ENCODE measurements around the gene IL31RA. TPM values are rescaled to one million over a fixed set of nuclear protein-coding genes. Genes with fewer than 3 reads are reported as not detected.
A peak's percentile ranks its signal among the peaks of the same experiment; 100 is the strongest.
"Not testable (repeated sequence)": the region's sequence is repeated elsewhere in the genome, so short reads cannot be mapped to it uniquely, and the experiment has no call there.

The IL31RA gene
- total RNA-seq, 6 donors from 2014 or later = 0.31 TPM; not detected in 5

DNA sequence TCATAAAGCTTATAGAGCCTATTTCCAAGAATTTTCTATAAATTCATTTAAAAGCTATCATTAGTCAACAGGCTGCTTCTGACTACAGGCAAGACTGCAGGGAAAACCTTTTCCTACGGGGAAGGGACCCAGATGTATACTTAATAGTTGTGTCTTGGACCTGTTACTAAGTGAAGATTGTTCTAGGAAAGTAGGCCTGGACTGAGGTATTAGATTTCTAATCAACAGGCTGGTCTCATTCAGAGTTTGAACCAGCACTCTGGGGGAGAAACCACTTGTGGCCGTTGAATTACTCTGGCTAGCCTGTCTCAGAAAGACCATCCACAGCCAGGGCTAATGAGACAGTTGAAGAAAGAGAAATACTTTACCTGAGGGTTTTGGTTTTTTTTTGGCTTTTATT is 83.6 kb downstream of the IL31RA start:
- Histone ChIP-seq H3K9me3 (no peaks in the 10 kb centered on the region), H3K4me1 (peaks cover 6 to 27% (median 13%) of the 10 kb centered on the region in 4 donors), H3K27me3 (no peaks in the 10 kb centered on the region), H3K36me3 (peaks cover 7 to 22% (median 10%) of the 10 kb centered on the region in 4 donors), H3K27ac (peak overlapping the region; percentile 25 to 59 (median 52)), H3K4me3 (no peak overlapping the region)
- 60 to 61% methylated on average over 2 of the region's 2 CpGs for WGBS, 2 donors
- DNase-seq (no peak), ATAC-seq (ENCODE audit: low FRiP score in 2 of 2) (no peak)
- TF ChIP-seq CTCF (IDR thresholded peaks at IDR 0.05) = no peak
- TF ChIP-seq POLR2A (IDR thresholded peaks at IDR 0.05) = no peak
- TF ChIP-seq POLR2AphosphoS5 (IDR thresholded peaks at IDR 0.05) = no peak
- no peak for TF ChIP-seq EP300 (IDR thresholded peaks at IDR 0.05)

DNA sequence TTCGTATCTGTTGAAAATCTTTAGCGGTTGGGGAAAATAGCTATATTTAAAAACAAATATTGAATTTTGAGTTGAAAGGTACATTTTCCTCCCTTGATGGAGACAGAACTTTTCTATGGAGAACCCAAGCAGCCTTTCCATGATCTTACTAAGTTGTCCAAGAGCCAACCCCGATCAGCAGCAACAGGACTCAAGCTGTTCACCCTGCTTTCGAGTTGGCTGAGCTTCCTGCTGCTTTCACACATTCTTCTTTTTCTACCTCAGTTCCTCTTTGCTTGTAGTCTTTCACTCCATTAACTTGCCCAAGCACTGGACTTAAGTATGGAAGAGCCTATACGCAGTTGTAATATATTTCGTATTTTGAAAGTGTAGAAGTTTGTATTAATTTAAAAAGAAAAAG is 84.2 kb downstream of the IL31RA start:
- peak overlapping the region in 1 of 4 donors; percentile 24 for H3K27ac ChIP-seq
- 80 to 85% methylated on average over 6 of the region's 6 CpGs for WGBS, 2 donors
- H3K4me1 ChIP-seq = peaks cover 6 to 27% (median 13%) of the 10 kb centered on the region in 4 donors
- ATAC-seq (ENCODE audit: low FRiP score in 2 of 2) = no peak
- no peak for DNase-seq
- TF ChIP-seq POLR2AphosphoS5 (IDR thresholded peaks at IDR 0.05) (no peak), POLR2A (IDR thresholded peaks at IDR 0.05) (no peak), CTCF (IDR thresholded peaks at IDR 0.05) (no peak), EP300 (IDR thresholded peaks at IDR 0.05) (no peak)
- no peaks in the 10 kb centered on the region for H3K27me3 ChIP-seq
- H3K36me3 ChIP-seq = peaks cover 7 to 28% (median 16%) of the 10 kb centered on the region in 4 donors
- H3K9me3 ChIP-seq = no peaks in the 10 kb centered on the region
- H3K4me3 ChIP-seq = no peak overlapping the region

DNA sequence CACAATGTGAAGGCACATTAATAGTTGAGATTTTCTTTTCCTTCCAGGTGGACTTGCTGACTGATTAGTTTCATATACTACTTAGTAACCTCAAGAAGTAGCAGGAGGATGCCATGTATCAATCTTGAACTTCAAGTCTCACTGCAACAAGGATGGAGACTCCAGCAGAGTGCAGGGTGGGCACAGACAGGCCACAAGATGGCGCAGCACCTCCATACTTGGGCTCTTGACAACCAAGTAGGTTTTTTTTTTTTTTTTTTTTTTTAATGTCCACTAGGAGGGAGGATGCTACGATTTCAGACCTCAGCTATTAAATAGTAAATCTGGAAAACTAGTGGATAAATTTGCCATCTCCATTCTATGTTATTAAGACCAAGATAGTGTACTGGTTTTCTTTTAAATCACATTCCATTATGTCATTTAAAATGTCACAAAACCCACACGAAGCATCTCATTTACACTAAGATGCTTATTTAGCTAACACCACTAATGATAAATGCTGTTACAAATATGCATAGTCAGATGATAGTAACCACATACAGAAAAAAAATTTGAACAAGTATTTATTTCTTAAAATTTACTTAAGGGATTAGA is 85.0 kb downstream of the IL31RA start:
- Histone ChIP-seq H3K36me3 (peaks cover 7 to 36% (median 20%) of the 10 kb centered on the region in 4 donors), H3K4me1 (peaks cover 6 to 27% (median 13%) of the 10 kb centered on the region in 4 donors), H3K4me3 (no peak overlapping the region), H3K27me3 (no peaks in the 10 kb centered on the region), H3K27ac (no peak overlapping the region), H3K9me3 (no peaks in the 10 kb centered on the region)
- TF ChIP-seq CTCF (IDR thresholded peaks at IDR 0.05) (peak in 5 of 6 experiments; percentile 63 to 80 (median 66)), POLR2AphosphoS5 (IDR thresholded peaks at IDR 0.05) (no peak)
- ATAC-seq (ENCODE audit: low FRiP score in 2 of 2) = peak; percentile 62 to 74
- 32 to 39% methylated on average over 3 of the region's 3 CpGs for WGBS, 2 donors
- DNase-seq = peak in 1 of 2 donors; percentile 83

- not testable (repeated sequence) for ATAC-seq (ENCODE audit: low FRiP score in 2 of 2); H3K27ac ChIP-seq; DNase-seq; H3K4me3 ChIP-seq; H3K27me3 ChIP-seq; H3K9me3 ChIP-seq
- H3K36me3 ChIP-seq = peaks cover 16 to 50% (median 26%) of the 10 kb centered on the region in 4 donors
- peaks cover 6 to 27% (median 13%) of the 10 kb centered on the region in 4 donors for H3K4me1 ChIP-seq
Observed at GRCh38 chr5:55937598-55937997, 86.4 kb downstream of the IL31RA start.

- not testable (repeated sequence) for H3K4me1 ChIP-seq; H3K27ac ChIP-seq; DNase-seq; H3K4me3 ChIP-seq; ATAC-seq (ENCODE audit: low FRiP score in 2 of 2); H3K9me3 ChIP-seq; H3K27me3 ChIP-seq
- H3K36me3 ChIP-seq = peaks cover 16 to 78% (median 32%) of the 10 kb centered on the region in 4 donors
- WGBS, 2 donors = 92 to 97% methylated on average over 4 of the region's 4 CpGs
Observed at GRCh38 chr5:55941154-55941553, 90.0 kb downstream of the IL31RA start.

- H3K36me3 ChIP-seq = peaks cover 37 to 94% (median 60%) of the 10 kb centered on the region in 4 donors
Observed at GRCh38 chr5:55959208-55959607, 108.1 kb downstream of the IL31RA start.

More at GRCh38 chr5:55959208-55959607, 108.1 kb downstream of the IL31RA start:
- ATAC-seq (ENCODE audit: low FRiP score in 2 of 2) (no peak), DNase-seq (no peak)
- H3K27me3 ChIP-seq = no peaks in the 10 kb centered on the region
- no peak overlapping the region for H3K27ac ChIP-seq
- 90 to 93% methylated on average over 1 of the region's 1 CpG for WGBS, 2 donors
- no peak for TF ChIP-seq EP300 (IDR thresholded peaks at IDR 0.05)
- no peak for TF ChIP-seq POLR2A (IDR thresholded peaks at IDR 0.05)
- no peak for TF ChIP-seq CTCF (IDR thresholded peaks at IDR 0.05)
- no peak for TF ChIP-seq POLR2AphosphoS5 (IDR thresholded peaks at IDR 0.05)
- no peak overlapping the region for H3K4me3 ChIP-seq
- H3K9me3 ChIP-seq = no peaks in the 10 kb centered on the region
- H3K4me1 ChIP-seq = peaks cover 0 to 10% (median 6%) of the 10 kb centered on the region in 4 donors

Measured in upper lobe of left lung (tissue), 6 donors.